Measurements from ENCODE around the gene MAPK8IP2. TPM values are rescaled to one million over a fixed set of nuclear protein-coding genes. Genes with fewer than 3 reads are reported as not detected.
A peak's percentile ranks its signal among the peaks of the same experiment; 100 is the strongest.

Gene MAPK8IP2
- total RNA-seq, result 1 to 10 TPM in 3 of 4 donors, under 1 TPM in 1; 0.94 to 3.3 (median 1.5) TPM

- intact Hi-C loops (cut with DNase I), result loop anchor here (10.0 kb wide), 1 partner anchor 346 kb away; the partner anchor contains the start of gene HDAC10
- no peaks in the 10 kb centered on the region for H3K9me3 ChIP-seq
- peak within 1 kb of the TSS in 1 of 3 donors; percentile 34 for H3K4me3 ChIP-seq (replicated peaks in 1 of 3)
- TF ChIP-seq POLR2A (IDR thresholded peaks at IDR 0.05) (no peak), CTCF (IDR thresholded peaks at IDR 0.05) (no peak)
- peak in 1 of 2 donors; percentile 19 for DNase-seq
- no peak within 1 kb of the TSS for H3K27ac ChIP-seq
- H3K27me3 ChIP-seq, result peaks cover 4% of the 10 kb centered on the region
- H3K36me3 ChIP-seq, result no peaks in the 10 kb centered on the region
- whole genome bisulfite sequencing, 2 donors, result 0% methylated on average over 3 of the region's 61 CpGs; no CpG with 5 or more reads in 1 of the 2 donors
- H3K4me1 ChIP-seq, result peaks cover 0 to 10% of the 10 kb centered on the region in 2 donors
Measured at GRCh38 chr22:50600538-50600937, at the start of gene MAPK8IP2. MAPK8IP2 (plus strand) TSS chr22:50600793; CDS start chr22:50600819, 26 bp downstream.

GRCh38 chr22:50551160-50551752 is 49.3 kb upstream of the MAPK8IP2 start:
- no peak overlapping the region for H3K27ac ChIP-seq
- no peak overlapping the region for H3K4me3 ChIP-seq (replicated peaks in 1 of 3)
- DNase-seq, result no peak
- no peaks in the 10 kb centered on the region for H3K27me3 ChIP-seq
- WGBS, 2 donors, result 91 to 97% methylated on average over 7 to 9 of the region's 11 CpGs
- no peaks in the 10 kb centered on the region for H3K9me3 ChIP-seq
- H3K4me1 ChIP-seq, result peaks cover 0 to 7% of the 10 kb centered on the region in 2 donors
- intact Hi-C loops (cut with DNase I), result no loop called here
- TF ChIP-seq POLR2A (IDR thresholded peaks at IDR 0.05), result no peak
- no peak for TF ChIP-seq CTCF (IDR thresholded peaks at IDR 0.05)
- H3K36me3 ChIP-seq, result no peaks in the 10 kb centered on the region

GRCh38 chr22:50553310-50553709 is 47.3 kb upstream of the MAPK8IP2 start:
- H3K4me1 ChIP-seq, result peaks cover 0 to 5% of the 10 kb centered on the region in 2 donors
- no peak overlapping the region for H3K4me3 ChIP-seq (replicated peaks in 1 of 3)
- H3K27ac ChIP-seq, result no peak overlapping the region
- no peaks in the 10 kb centered on the region for H3K9me3 ChIP-seq
- H3K36me3 ChIP-seq, result no peaks in the 10 kb centered on the region
- DNase-seq, result no peak
- intact Hi-C loops (cut with DNase I), result no loop called here
- no peak for TF ChIP-seq POLR2A (IDR thresholded peaks at IDR 0.05)
- TF ChIP-seq CTCF (IDR thresholded peaks at IDR 0.05), result no peak
- no peaks in the 10 kb centered on the region for H3K27me3 ChIP-seq
- WGBS, 2 donors, result 73 to 81% methylated on average over 8 of the region's 8 CpGs

- WGBS, 2 donors, result 89% methylated on average over 5 of the region's 5 CpGs
- Histone ChIP-seq H3K9me3 (no peaks in the 10 kb centered on the region), H3K4me1 (no peaks in the 10 kb centered on the region), H3K27me3 (no peaks in the 10 kb centered on the region), H3K27ac (no peak overlapping the region), H3K36me3 (no peaks in the 10 kb centered on the region), H3K4me3 (replicated peaks in 1 of 3) (no peak overlapping the region)
- intact Hi-C loops (cut with DNase I), result no loop called here
- no peak for DNase-seq
- TF ChIP-seq POLR2A (IDR thresholded peaks at IDR 0.05) (no peak), CTCF (IDR thresholded peaks at IDR 0.05) (no peak)
Measured at GRCh38 chr22:50556703-50557102, 43.9 kb upstream of the MAPK8IP2 start.

- 84 to 89% methylated on average over 3 of the region's 3 CpGs for WGBS, 2 donors
- no peak overlapping the region for H3K4me3 ChIP-seq (replicated peaks in 1 of 3)
- H3K27me3 ChIP-seq, result no peaks in the 10 kb centered on the region
- H3K4me1 ChIP-seq, result peaks cover 11 to 12% of the 10 kb centered on the region in 2 donors
- no peak for DNase-seq
- no peak overlapping the region for H3K27ac ChIP-seq
- no peaks in the 10 kb centered on the region for H3K36me3 ChIP-seq
- intact Hi-C loops (cut with DNase I), result no loop called here
- no peaks in the 10 kb centered on the region for H3K9me3 ChIP-seq
- TF ChIP-seq POLR2A (IDR thresholded peaks at IDR 0.05), result no peak
- no peak for TF ChIP-seq CTCF (IDR thresholded peaks at IDR 0.05)
Measured at GRCh38 chr22:50560034-50560433, 40.6 kb upstream of the MAPK8IP2 start.
